Measurements from ENCODE around the gene PNCK. TPM values are rescaled to one million over a fixed set of nuclear protein-coding genes. Genes with fewer than 3 reads are reported as not detected.

PNCK gene
- total and polyA plus RNA-seq, 5 experiments from 2014 or later: not detected

DNA sequence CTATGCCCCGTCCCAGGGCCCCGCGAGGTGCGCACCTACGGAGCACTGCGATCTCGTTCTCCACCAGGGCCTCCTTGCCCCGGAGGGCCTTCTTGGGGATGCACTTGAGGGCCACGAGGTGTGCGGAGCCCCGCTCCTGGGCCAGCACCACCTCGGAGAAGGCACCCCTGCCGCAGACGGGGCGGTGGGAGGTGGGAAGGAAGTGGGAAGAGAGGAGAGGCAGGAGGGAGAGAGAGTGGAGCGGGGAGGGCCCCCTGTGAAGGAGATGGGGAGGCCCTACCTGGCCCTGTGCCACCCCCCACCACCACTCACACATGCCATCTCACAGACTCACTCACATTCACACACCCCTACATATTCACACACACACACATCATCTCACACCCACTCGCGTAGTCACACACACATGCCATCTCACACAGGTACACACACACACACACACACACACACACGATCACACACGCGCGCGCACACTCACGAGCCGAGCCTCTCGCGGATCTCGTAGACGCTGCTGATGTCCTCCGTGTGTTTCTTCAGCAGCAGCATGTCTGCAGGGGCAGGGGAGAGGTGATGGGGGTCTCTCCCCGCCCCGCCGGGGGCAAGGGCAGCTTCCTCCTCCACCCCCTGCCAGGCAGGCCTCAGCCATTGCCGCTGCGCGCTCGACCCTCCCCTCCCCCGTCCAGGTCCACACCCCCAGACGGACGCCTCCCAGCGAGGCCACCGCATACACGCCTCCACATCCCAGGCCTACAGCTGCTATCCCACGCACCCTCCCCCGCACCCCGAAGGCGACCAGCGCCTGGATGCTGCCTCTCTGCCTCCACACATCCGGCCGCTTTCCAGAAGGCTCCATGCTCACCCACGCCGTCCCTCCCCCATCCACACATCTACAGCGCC is 834 bp downstream of the PNCK start:
- no peak for ATAC-seq
- peaks cover 4 to 6% (median 5%) of the 10 kb centered on the region in 4 donors for H3K4me1 Mint-ChIP-seq
- H3K27ac Mint-ChIP-seq: no peak overlapping the region
- H3K9me3 Mint-ChIP-seq: peaks cover 0 to 2% (median 0%) of the 10 kb centered on the region in 9 donors
- peaks cover 0 to 2% (median 0%) of the 10 kb centered on the region in 3 donors for H3K36me3 Mint-ChIP-seq
- POLR2A ChIA-PET: no interaction called here
- H3K27me3 Mint-ChIP-seq: peaks cover 6 to 28% (median 18%) of the 10 kb centered on the region in 5 donors
- DNase-seq: no peak
- H3K4me3 Mint-ChIP-seq: peak overlapping the region in 6 of 10 donors; percentile 24 to 49 (median 36)

DNA sequence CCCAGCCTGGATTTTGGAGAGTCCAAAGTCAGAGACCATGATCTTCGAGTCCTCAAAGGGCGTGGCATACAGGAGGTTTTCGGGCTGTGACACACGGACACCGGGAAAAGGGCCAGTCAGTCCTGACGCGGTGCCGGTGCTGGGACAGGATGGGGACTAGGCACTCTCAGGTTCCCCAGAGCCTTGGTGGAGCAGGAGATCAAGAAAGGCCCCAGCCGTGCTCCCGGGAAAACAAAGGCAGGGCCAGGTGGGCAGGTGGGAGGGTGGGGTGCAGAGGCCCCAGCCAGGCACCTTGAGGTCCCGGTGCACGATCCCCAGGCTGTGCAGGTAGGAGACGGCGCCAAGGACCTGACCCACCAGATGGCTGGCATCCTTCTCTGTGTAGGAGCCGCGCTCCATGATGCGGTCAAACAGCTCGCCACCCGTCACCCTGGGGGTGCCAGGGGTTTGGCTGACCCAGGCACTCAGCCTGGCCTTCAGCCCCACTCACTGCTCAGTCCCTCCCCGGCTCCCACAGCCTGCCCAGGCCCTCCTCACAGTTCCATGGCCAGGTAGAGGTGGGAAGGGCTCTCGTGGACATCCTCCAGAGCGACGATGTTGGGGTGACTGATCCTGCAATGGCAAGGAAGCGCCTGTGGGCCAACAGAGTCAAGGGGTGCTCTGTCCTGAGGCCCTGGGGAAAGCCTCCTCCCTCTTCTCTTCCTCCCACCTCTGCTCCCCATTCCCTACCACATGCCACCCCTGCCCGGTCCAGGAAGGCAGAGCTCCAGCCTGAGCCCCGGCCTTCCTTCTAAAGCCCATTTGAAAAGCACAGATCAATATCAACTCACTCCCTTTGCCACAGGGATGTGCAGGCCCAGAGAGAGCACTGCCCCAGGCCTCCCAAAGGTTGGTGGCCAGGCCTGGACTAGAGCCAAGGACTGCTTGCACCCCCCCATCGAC is 1.8 kb downstream of the PNCK start:
- Mint-ChIP-seq H3K4me1 (peaks cover 5 to 9% (median 7%) of the 10 kb centered on the region in 4 donors), H3K9me3 (peaks cover 0 to 2% (median 0%) of the 10 kb centered on the region in 9 donors), H3K4me3 (no peak overlapping the region), H3K27me3 (peaks cover 6 to 36% (median 21%) of the 10 kb centered on the region in 5 donors), H3K36me3 (peaks cover 0 to 2% (median 0%) of the 10 kb centered on the region in 3 donors), H3K27ac (no peak overlapping the region)
- DNase-seq (no peak), ATAC-seq (no peak)
- POLR2A ChIA-PET: no interaction called here

DNA sequence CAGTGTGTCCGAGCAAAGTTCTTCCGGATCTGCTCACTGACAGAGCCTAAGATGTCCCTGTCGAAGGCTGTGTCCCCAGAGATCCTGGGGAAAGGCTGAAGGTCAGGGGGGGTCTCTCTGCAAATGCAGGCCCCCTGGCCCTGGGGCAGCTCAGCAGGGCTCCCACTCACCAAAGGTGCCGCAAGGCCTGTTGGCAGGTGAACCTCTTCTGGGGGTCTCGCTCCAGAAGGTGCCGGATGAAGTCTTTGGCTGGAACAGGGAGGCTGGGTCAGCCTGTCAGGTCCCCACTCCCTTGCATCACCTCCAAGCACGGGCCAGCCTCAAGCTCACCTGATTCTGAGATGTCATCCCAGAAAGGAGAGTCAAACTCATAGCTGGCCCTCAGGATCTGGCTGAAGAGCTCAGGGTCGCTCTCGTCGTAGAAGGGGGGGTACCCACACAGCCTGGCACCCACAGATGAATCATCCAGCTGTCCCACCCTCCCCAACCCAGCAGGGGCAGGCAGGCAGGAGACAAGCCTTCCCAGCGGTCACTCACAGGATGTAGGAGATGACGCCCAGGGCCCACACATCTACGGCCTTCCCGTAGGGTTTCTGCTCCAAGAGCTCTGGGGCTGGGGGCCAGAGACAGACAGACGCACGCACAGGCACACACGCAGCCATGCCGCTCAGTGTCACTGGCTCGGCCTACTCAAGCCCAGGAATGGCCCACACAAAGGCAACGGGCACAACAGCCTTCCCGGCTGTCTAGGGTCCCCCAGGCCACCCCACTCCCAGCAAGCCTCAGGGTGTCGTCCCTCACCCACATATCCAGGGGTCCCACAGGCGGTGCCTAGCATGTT is 2.6 kb downstream of the PNCK start:
- no peak for DNase-seq
- H3K4me3 Mint-ChIP-seq: no peak overlapping the region

DNA sequence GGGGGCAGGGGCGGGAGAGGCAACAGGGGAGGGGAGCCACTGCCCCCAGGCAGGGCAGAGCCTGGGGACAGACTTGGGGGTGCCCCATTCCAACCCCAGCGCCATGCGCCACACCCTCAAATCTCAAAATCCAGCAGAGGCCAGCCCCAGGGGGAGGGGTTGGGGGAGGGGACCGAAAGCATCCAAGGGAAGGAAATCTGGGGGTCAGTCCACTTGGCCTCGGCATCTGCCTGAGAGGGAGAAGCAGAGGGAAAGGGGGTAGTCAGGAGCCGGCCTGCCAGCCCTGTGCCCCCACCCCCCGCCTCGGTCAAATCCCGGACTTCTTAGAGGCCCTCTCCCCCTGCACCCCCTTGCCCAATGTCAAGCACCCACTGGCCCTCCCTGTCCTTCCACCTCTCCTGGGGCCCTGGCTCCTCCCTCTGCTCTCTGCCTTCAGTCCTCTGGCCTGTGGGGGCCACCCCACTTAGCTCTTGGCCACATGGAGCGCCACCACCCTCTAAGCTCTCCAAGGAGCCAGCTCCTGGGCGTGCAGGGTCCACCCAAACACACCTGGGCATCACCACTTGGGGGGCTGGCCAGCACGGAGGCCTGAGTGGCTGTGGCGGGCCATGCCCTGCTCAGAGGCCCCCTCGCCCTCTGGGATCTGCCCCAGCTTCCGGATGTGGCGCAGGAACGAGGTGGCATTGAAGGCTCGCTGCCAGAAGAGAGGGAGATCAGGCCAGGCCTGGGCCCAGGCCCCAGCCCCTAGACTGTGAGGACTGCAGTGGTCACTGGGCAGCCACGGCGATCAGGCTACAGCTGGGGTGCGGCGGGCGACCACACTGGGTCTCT is 3.5 kb downstream of the PNCK start:
- no peak for ATAC-seq
- DNase-seq: no peak
- POLR2A ChIA-PET: no interaction called here
- Mint-ChIP-seq H3K9me3 (peaks cover 0 to 2% (median 0%) of the 10 kb centered on the region in 9 donors), H3K27me3 (peaks cover 6 to 36% (median 27%) of the 10 kb centered on the region in 5 donors), H3K27ac (no peak overlapping the region), H3K4me3 (no peak overlapping the region), H3K36me3 (peaks cover 0 to 2% (median 0%) of the 10 kb centered on the region in 3 donors), H3K4me1 (peaks cover 5 to 9% (median 7%) of the 10 kb centered on the region in 4 donors)

More for the DNA sequence above, 2.6 kb downstream of the PNCK start:
- peaks cover 0 to 2% (median 0%) of the 10 kb centered on the region in 9 donors for H3K9me3 Mint-ChIP-seq
- H3K36me3 Mint-ChIP-seq: peaks cover 0 to 2% (median 0%) of the 10 kb centered on the region in 3 donors
- no peak overlapping the region for H3K27ac Mint-ChIP-seq
- POLR2A ChIA-PET: no interaction called here
- peaks cover 5 to 9% (median 7%) of the 10 kb centered on the region in 4 donors for H3K4me1 Mint-ChIP-seq
- peaks cover 6 to 36% (median 23%) of the 10 kb centered on the region in 5 donors for H3K27me3 Mint-ChIP-seq
- no peak for ATAC-seq

DNA sequence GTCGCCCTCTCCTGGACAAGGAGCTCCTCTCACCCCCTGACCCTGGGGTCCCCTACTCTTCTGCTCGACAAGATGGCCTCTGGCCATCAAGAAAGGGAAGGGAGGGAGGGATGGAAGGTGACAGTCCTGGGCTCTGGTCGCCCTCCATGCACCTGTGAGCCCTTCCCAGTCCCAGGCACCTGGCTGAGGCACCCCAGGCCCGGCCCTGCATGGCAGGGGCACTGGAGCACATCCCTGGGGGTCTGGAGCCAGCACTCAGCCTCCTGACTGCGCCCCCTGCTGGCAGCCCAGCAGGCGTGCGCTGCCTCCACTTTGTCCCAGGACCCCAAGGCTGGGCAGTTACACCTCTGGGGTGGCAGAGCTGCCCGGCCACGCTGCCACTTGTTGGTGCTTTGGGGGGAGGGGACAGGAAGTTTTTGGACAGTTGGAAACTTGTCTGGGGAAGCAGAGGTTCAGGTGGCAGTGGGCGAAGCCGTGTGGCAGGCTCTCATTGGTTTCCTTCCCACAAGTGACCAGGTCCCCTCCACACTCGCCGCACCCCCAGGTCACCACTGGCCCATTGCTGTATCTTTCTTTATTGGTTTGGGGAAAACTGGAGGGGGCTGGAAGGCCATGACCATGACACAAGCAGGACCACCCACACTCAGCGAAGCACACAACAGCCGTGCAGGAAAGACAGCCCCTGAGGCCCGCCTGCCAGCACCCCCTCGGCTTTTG is 4.3 kb downstream of the PNCK start:
- POLR2A ChIA-PET: no interaction called here
- Mint-ChIP-seq H3K4me1 (peaks cover 5 to 9% (median 7%) of the 10 kb centered on the region in 4 donors), H3K9me3 (peaks cover 0 to 9% (median 0%) of the 10 kb centered on the region in 9 donors), H3K27me3 (peaks cover 3 to 29% (median 25%) of the 10 kb centered on the region in 5 donors), H3K36me3 (peaks cover 0 to 2% (median 0%) of the 10 kb centered on the region in 3 donors), H3K27ac (no peak overlapping the region), H3K4me3 (no peak overlapping the region)
- ATAC-seq (peak; percentile 40 to 54), DNase-seq (peak in 8 of 10 donors; percentile 13 to 59 (median 44))

DNA sequence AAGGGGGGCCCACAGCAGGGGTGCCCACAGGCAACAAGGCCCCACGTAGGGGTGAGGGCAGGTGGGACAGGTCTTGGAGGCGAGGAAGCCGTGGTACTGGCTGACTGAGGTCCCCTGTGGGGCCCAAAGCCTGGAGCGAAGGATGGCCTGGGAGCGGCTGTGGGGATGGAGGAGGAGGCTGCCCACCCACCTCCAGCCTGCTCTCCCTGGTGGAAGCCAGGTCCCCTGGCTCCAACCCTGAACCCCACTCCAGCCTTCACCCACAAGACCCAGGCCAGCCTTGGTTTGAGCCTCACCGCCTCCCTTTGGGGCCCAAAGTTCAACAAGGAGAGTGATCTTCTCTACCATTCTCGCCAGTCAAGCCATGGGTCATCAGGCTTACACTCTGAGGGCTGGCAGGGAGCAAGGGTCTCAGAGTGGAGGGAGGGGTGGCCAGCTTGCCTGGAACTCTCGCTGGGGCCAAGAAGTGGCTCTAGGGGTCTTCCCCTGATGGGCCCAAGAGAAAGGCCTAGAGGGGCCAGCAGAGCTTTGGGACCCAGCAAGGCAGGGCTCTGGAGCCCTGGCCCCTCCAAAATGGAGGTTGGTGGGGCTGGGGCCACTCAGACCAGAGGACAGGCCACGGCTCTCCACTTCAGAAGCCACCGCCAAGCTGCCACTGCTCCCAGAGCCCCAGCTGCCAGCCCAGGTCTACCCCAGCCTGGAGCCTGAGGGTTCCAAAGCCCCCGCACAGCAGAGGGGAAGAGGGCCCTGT is 5.0 kb downstream of the PNCK start:
- no peak for ATAC-seq
- DNase-seq: no peak
- peak overlapping the region in 1 of 10 donors; percentile 66 for H3K27ac Mint-ChIP-seq
- peaks cover 0 to 9% (median 0%) of the 10 kb centered on the region in 9 donors for H3K9me3 Mint-ChIP-seq
- POLR2A ChIA-PET: no interaction called here
- peaks cover 0 to 23% (median 20%) of the 10 kb centered on the region in 5 donors for H3K27me3 Mint-ChIP-seq
- no peaks in the 10 kb centered on the region for H3K36me3 Mint-ChIP-seq
- H3K4me3 Mint-ChIP-seq: no peak overlapping the region
- peaks cover 5 to 9% (median 7%) of the 10 kb centered on the region in 4 donors for H3K4me1 Mint-ChIP-seq

DNA sequence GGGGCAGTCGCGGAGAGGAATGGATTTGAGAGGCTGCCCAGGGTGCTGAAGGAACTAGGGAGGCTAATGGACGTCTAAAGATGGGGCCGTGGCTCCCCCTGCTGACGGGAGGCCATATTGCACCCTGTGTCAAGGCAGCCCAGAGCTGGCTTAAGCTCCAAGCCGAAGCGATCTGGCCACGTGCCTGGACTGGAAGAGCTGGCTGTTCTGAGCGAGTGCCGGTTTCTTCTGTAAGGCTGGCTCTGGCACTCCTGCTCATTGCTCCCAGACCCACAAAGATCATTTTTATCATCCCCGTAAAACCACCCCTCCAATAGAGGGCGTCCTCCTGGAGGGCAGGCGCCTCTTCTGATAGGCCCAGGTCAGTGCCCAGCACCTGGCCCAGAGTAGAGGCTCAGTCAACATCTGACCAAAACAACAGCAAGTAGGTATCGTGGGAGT is 5.6 kb downstream of the PNCK start:
- peak overlapping the region; percentile 48 to 86 (median 70) for H3K4me3 Mint-ChIP-seq

DNA sequence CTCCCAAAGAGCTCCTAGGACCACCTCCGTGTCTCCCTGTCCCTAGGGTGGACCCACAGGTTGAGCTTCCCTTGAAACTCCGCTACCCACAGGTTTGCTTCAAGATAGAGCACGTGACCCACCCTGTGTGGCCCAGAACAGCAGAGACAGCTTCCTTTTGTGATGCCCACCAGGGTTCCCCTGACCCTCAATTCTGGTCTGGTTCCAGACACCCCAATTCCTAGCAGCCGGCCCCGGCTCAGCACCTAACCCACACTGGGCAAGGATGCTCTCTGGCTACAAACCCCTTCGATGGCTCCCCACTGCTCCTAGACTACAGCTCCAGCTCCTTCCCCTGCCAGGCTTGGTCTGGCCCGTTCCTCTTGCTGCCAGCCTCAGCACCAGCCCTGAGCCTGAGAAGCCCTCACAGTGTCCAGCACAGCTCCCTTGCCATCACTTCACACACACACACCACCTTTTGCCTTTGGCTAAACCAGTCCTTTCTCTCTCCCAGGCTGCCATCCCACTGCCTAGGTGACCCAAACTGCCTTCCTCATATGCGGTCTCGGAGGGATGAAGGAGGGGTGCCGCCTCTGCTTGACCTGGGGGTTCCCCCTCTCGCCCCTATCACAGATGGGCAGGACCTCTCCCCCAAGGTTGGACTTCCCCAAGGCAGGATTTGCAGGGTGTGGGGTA is 6.2 kb downstream of the PNCK start:
- Mint-ChIP-seq H3K9me3 (peaks cover 0 to 9% (median 0%) of the 10 kb centered on the region in 9 donors), H3K4me1 (peaks cover 5 to 9% (median 7%) of the 10 kb centered on the region in 4 donors), H3K4me3 (peak overlapping the region; percentile 48 to 86 (median 70)), H3K27ac (peak overlapping the region in 1 of 10 donors; percentile 66), H3K27me3 (peaks cover 2 to 15% (median 14%) of the 10 kb centered on the region in 5 donors), H3K36me3 (no peaks in the 10 kb centered on the region)
- no peak for ATAC-seq
- no peak for DNase-seq
- POLR2A ChIA-PET: no interaction called here

More for the DNA sequence above, 5.6 kb downstream of the PNCK start:
- POLR2A ChIA-PET: no interaction called here
- Mint-ChIP-seq H3K27ac (peak overlapping the region in 1 of 10 donors; percentile 66), H3K9me3 (peaks cover 0 to 9% (median 0%) of the 10 kb centered on the region in 9 donors), H3K36me3 (no peaks in the 10 kb centered on the region), H3K4me1 (peaks cover 5 to 9% (median 7%) of the 10 kb centered on the region in 4 donors), H3K27me3 (peaks cover 0 to 21% (median 19%) of the 10 kb centered on the region in 5 donors)
- DNase-seq (peak; percentile 49 to 80 (median 68)), ATAC-seq (peak; percentile 87 to 93)

DNA sequence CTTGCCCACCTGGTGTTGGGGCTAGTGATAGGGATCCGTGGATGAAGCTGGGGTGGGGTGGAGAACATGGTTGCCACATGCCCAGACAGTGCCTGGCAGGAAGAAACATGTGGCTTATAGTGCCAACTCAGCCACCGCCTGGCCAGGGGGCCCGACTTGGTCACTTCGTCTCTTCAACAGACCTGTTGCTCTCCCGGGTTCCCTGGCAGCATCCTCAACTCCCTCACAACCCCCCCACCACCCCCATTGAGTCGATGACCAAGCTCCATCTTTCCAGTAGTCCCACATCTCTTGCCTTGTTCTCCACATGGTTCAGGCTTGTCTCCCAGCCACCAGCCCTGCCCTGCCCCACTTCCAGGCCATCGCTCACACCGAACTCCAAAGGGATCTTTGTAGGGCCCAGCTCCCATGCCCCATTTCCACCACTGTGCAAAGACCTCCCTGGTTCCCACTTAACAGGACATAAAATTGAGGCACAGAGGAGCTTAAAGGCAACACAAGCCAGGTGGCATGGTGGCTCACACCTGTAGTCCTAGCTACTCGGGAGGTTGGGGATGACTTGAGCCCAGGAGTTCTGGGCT is 7.8 kb downstream of the PNCK start:
- H3K36me3 Mint-ChIP-seq: no peaks in the 10 kb centered on the region
- ATAC-seq: no peak
- H3K4me3 Mint-ChIP-seq: no peak overlapping the region
- peaks cover 2 to 19% (median 12%) of the 10 kb centered on the region in 5 donors for H3K27me3 Mint-ChIP-seq
- POLR2A ChIA-PET: no interaction called here
- H3K27ac Mint-ChIP-seq: no peak overlapping the region
- peaks cover 0 to 9% (median 0%) of the 10 kb centered on the region in 9 donors for H3K9me3 Mint-ChIP-seq
- peaks cover 5 to 9% (median 9%) of the 10 kb centered on the region in 4 donors for H3K4me1 Mint-ChIP-seq
- no peak for DNase-seq

Data from naive thymus-derived CD8-positive, alpha-beta T cell (primary cell).